HepG2 (cell line): Measurements from ENCODE around the gene ZNF860. TPM values are rescaled to one million over a fixed set of nuclear protein-coding genes. Genes with fewer than 3 reads are reported as not detected.

Experiments
- HNF4A ChIP-seq: sonication (generic); formaldehyde crosslinking; IDR thresholded peaks from 2 replicates; pipeline ENCODE4 v1.4.0; 2020; ENCODE audit warnings: missing genetic modification reagents
- HOMEZ ChIP-seq: IDR thresholded peaks from 2 replicates; pipeline ENCODE4 v1.6.1; 2016; ENCODE audit warnings: low read depth
- KIAA2018 ChIP-seq: sonication (generic); formaldehyde crosslinking; IDR thresholded peaks from 2 replicates; pipeline ENCODE4 v1.5.0; 2020; ENCODE audit warnings: mild to moderate bottlenecking, missing genetic modification reagents, borderline replicate concordance
- KLF13 ChIP-seq: sonication (generic); formaldehyde crosslinking; IDR thresholded peaks from 2 replicates; pipeline ENCODE4 v1.4.0; 2020; ENCODE audit warnings: mild to moderate bottlenecking, missing genetic modification reagents
- SRSF4 ChIP-seq: fragments of 200-400 bp; formaldehyde crosslinking; IDR thresholded peaks from one replicate; pipeline ENCODE4 v1.6.1; 2018; ENCODE audit warnings: mild to moderate bottlenecking, low read depth, low read length, moderate library complexity; ENCODE audit not compliant: poor library complexity, severe bottlenecking
- TRIM22 ChIP-seq: fragments of 450-650 bp; IDR thresholded peaks from 2 replicates; pipeline ENCODE4 v1.6.1; 2017
- ZBTB8A ChIP-seq: sonication (generic); formaldehyde crosslinking; IDR thresholded peaks from 2 replicates; pipeline ENCODE4 v1.4.0; 2020; ENCODE audit warnings: mild to moderate bottlenecking, low read depth, missing genetic modification reagents, borderline replicate concordance
- ZNF160 ChIP-seq: sonication (generic); formaldehyde crosslinking; IDR thresholded peaks from 2 replicates; pipeline ENCODE4 v1.8.0; 2022; ENCODE audit warnings: mild to moderate bottlenecking, inconsistent platforms, missing genetic modification reagents
- polyA plus RNA-seq, 8 experiments: library from polyadenylated mRNA; depleted of rRNA in 3 of 8; stranded (reverse) in 7 of 8; unstranded in 1 of 8; fragments of >200 nt; fragmentation: Illumina TruSeq in 4 of 8; extraction: Trizol in 4 of 8; gene quantifications; 2 replicates each; pipeline versions ENCODE4 v1.2.1 to v1.2.3, GENCODE V29; 2011 to 2016; ENCODE audit warnings: low read depth in 4 of 8, missing spikeins in 1 of 8, mixed read lengths in 1 of 8; ENCODE audit not compliant: insufficient read depth in 1 of 8
- total RNA-seq, 5 experiments: library from RNA; depleted of rRNA; stranded (reverse); fragments of >200 nt; fragmentation: Illumina TruSeq; extraction: Trizol; gene quantifications; 2 replicates each; pipeline ENCODE4 v1.2.3, GENCODE V29; 2016; ENCODE audit warnings: low read depth in 1 of 5

The ZNF860 gene
- total and polyA plus RNA-seq, 2 of the 13 experiments (the other 11 are each of a cell fraction or from before 2014, with no cell fraction given) = 0.55 to 0.73 TPM

- no peak for TF ChIP-seq HOMEZ (CRISPR knock-in tag)
- no peak for TF ChIP-seq KIAA2018 (CRISPR knock-in tag)
- TF ChIP-seq ZBTB8A (CRISPR knock-in tag) = no peak
- TF ChIP-seq TRIM22 = no peak
- no peak for TF ChIP-seq HNF4A
- no peak for TF ChIP-seq KLF13 (CRISPR knock-in tag)
- no peak for TF ChIP-seq SRSF4
- no peak for TF ChIP-seq ZNF160 (CRISPR knock-in tag)
These were observed 26.0 kb upstream of the ZNF860 start (continued) for GRCh38 chr3:31955581-31955980.
